ENCODE measurements around the gene KRT82. TPM values are rescaled to one million over a fixed set of nuclear protein-coding genes. Genes with fewer than 3 reads are reported as not detected.

The KRT82 gene
- total RNA-seq, 3 donors from 2014 or later, result not detected

GRCh38 chr12:52437508-52437907 is 31.4 kb upstream of the KRT82 start:
- Histone ChIP-seq H3K36me3 (no peaks in the 10 kb centered on the region), H3K27ac (peak overlapping the region; percentile 80 to 86), H3K27me3 (no peaks in the 10 kb centered on the region), H3K9me3 (no peaks in the 10 kb centered on the region), H3K4me1 (no peaks in the 10 kb centered on the region), H3K4me3 (no peak overlapping the region)
- DNase-seq (ENCODE audit: low spot score in 2 of 2), result no peak
- TF ChIP-seq POLR2A (IDR thresholded peaks at IDR 0.05), result no peak
- no peak for TF ChIP-seq POLR2AphosphoS5 (IDR thresholded peaks at IDR 0.05)
- no peak for TF ChIP-seq CTCF (IDR thresholded peaks at IDR 0.05)
- intact Hi-C loops (cut with DNase I; ENCODE audit: low total_unique reads), result no loop called here

- Histone ChIP-seq H3K27ac (peak overlapping the region; percentile 80 to 86), H3K4me1 (no peaks in the 10 kb centered on the region), H3K9me3 (no peaks in the 10 kb centered on the region), H3K4me3 (no peak overlapping the region), H3K36me3 (no peaks in the 10 kb centered on the region), H3K27me3 (no peaks in the 10 kb centered on the region)
- intact Hi-C loops (cut with DNase I; ENCODE audit: low total_unique reads), result no loop called here
- DNase-seq (ENCODE audit: low spot score in 2 of 2), result no peak
- TF ChIP-seq POLR2A (IDR thresholded peaks at IDR 0.05) (no peak), CTCF (IDR thresholded peaks at IDR 0.05) (no peak), POLR2AphosphoS5 (IDR thresholded peaks at IDR 0.05) (no peak)
These were observed 30.8 kb upstream of the KRT82 start for GRCh38 chr12:52436828-52437474.

- intact Hi-C loops (cut with DNase I; ENCODE audit: low total_unique reads), result no loop called here
- no peaks in the 10 kb centered on the region for H3K9me3 ChIP-seq
- no peak overlapping the region for H3K4me3 ChIP-seq
- DNase-seq (ENCODE audit: low spot score in 2 of 2), result peak in 1 of 2 donors; percentile 91
- no peaks in the 10 kb centered on the region for H3K27me3 ChIP-seq
- no peak for TF ChIP-seq POLR2A (IDR thresholded peaks at IDR 0.05)
- no peak for TF ChIP-seq CTCF (IDR thresholded peaks at IDR 0.05)
- peak in 2 of 3 donors; percentile 10 to 64 for TF ChIP-seq POLR2AphosphoS5 (IDR thresholded peaks at IDR 0.05)
- H3K27ac ChIP-seq, result peak overlapping the region; percentile 80 to 86
- H3K4me1 ChIP-seq, result no peaks in the 10 kb centered on the region
- H3K36me3 ChIP-seq, result no peaks in the 10 kb centered on the region
These were observed 30.1 kb upstream of the KRT82 start for GRCh38 chr12:52436000-52436827.

GRCh38 chr12:52435659-52435999 is 29.5 kb upstream of the KRT82 start:
- Histone ChIP-seq H3K4me3 (no peak overlapping the region), H3K27ac (peak overlapping the region; percentile 80 to 86), H3K27me3 (no peaks in the 10 kb centered on the region), H3K4me1 (no peaks in the 10 kb centered on the region), H3K36me3 (no peaks in the 10 kb centered on the region), H3K9me3 (no peaks in the 10 kb centered on the region)
- no peak for DNase-seq (ENCODE audit: low spot score in 2 of 2)
- TF ChIP-seq CTCF (IDR thresholded peaks at IDR 0.05) (no peak), POLR2AphosphoS5 (IDR thresholded peaks at IDR 0.05) (no peak), POLR2A (IDR thresholded peaks at IDR 0.05) (no peak)
- intact Hi-C loops (cut with DNase I; ENCODE audit: low total_unique reads), result no loop called here
